Epithelial cell of esophagus (primary cell): Measurements from ENCODE around the gene AMBRA1.

ENCODE experiments used
- DNase-seq: peaks from one replicate; pipeline ENCODE4 v3.0.0; 2010; ENCODE audit warnings: low read depth
- H3K4me3 ChIP-seq: 2 replicates; pipeline ENCODE4 v1.5.1; 2011; ENCODE audit warnings: mild to moderate bottlenecking, low read length, control low read depth
- TF ChIP-seq, protein P1 (sequence below): IDR thresholded peaks from 2 replicates; pipeline ENCODE4 v1.5.1; 2011; ENCODE audit warnings: low read depth, mild to moderate bottlenecking, low read length, control low read depth, inconsistent platforms; ENCODE audit not compliant: insufficient read depth; ENCODE audit errors: missing control alignments

Gene AMBRA1

GRCh38 chr11:46560300-46560991 is 33.4 kb downstream of the AMBRA1 start:
- TF ChIP-seq, protein P1, sequence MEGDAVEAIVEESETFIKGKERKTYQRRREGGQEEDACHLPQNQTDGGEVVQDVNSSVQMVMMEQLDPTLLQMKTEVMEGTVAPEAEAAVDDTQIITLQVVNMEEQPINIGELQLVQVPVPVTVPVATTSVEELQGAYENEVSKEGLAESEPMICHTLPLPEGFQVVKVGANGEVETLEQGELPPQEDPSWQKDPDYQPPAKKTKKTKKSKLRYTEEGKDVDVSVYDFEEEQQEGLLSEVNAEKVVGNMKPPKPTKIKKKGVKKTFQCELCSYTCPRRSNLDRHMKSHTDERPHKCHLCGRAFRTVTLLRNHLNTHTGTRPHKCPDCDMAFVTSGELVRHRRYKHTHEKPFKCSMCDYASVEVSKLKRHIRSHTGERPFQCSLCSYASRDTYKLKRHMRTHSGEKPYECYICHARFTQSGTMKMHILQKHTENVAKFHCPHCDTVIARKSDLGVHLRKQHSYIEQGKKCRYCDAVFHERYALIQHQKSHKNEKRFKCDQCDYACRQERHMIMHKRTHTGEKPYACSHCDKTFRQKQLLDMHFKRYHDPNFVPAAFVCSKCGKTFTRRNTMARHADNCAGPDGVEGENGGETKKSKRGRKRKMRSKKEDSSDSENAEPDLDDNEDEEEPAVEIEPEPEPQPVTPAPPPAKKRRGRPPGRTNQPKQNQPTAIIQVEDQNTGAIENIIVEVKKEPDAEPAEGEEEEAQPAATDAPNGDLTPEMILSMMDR: no peak
- DNase-seq: no peak
- no peak overlapping the region for H3K4me3 ChIP-seq

GRCh38 chr11:46559815-46560214 is 34.0 kb downstream of the AMBRA1 start:
- TF ChIP-seq, protein P1: no peak
- no peak overlapping the region for H3K4me3 ChIP-seq

GRCh38 chr11:46557684-46558151 is 36.1 kb downstream of the AMBRA1 start:
- H3K4me3 ChIP-seq: no peak overlapping the region
- peak; percentile 68 for DNase-seq
- TF ChIP-seq, protein P1: no peak

More at GRCh38 chr11:46559815-46560214, 34.0 kb downstream of the AMBRA1 start:
- no peak for DNase-seq

DNA sequence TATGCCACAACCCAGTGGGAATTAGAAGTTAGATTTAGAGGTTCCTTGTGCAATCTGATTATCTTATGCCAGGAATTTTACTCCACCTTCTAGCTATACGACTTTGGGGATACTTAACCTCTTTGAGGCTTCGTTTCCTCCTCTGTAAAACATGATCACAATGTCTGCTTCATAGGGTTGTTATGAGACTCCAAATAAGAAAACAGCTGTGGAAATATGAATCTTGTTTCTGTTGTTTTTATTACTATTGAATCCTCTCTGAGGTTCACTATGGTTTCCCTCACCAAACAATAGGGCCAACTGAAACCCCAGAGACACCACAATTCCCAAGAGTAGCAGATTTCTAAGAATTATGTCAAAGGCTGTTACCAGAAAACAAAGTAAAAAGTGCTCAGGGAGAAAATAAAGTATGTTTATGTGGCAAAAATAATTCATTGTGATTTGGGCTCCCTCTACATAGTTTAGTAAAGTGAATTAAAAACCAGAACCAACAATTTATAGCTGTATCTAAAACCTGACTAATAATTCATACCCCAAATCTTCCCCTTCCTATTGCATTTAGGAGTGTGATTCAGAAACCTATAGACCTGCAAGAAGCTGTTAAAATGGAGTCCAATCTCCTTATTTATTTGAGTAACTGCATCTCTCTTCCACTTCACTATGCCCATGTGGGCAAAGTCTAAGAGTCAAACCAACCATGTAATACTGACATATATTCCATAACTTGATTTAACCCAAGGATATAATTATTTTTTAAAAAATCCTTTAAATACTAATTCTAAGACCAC is 38.4 kb downstream of the AMBRA1 start:
- TF ChIP-seq, protein P1: no peak
- DNase-seq: no peak
- no peak overlapping the region for H3K4me3 ChIP-seq

DNA sequence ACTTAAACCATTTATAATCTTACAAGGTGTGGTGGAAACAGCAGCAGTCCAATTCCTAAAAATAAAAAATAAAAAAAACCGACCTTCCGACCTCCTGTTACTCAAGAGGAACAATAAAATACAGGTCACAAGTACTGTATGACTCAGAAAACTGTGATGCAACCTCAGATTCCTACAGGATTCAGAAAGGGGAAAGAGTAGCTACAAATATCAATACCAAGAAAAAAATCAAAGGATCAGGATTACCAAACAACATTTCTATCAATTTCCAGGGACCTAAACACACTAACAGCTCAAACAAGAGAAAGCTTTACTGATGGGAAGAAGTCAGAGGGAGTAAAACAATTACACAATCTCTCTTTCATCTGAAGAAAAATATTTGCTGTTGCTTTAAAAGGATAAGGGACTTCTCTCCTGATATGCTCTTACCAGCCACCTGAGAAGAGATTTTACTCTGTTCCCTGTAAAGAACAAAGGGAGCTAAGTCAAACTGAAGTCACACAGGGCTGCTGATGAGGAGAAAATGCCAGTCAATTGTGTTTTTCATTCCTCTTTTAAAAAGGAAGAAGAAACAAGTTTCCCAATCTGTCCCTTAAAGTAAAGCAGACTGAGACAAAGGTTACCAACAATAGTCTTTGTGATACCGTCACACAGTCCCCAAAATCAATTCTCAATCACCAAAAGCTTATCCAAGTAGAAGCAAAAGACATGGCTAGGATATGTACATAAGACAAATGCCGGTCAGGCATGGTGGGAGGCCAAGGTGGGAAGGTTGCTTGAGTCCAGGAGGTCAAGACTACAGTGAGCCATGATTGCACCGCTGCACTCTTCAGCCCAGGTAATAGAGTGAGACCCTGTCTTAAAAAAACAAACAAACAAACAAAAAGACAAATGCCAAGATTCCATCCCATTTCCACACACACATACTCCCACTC is 39.3 kb downstream of the AMBRA1 start:
- TF ChIP-seq, protein P1: no peak
- no peak overlapping the region for H3K4me3 ChIP-seq
- DNase-seq: peak; percentile 86

DNA sequence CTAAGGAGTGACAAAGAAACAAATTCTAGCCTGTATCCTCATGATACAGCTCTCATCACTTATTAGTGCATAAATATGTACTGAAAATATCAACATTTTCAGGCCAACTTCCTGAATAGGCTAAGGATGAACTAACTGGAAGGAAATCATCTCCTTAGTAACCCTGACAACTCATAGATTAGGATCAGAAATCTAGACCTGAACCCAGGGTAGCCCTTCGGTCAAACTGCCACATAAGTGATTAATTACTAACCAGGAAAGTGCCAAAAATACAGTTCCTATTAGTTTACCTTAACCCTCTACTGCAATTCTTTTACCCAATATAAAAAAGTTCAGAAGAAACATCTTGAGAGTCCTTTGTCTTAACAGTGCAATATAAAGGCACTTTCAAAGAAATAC is 40.0 kb downstream of the AMBRA1 start:
- no peak overlapping the region for H3K4me3 ChIP-seq

More for the DNA sequence above, 40.0 kb downstream of the AMBRA1 start:
- TF ChIP-seq, protein P1: no peak
- DNase-seq: no peak
